Mucosa of rectum (tissue), 2 donors: ENCODE data around the gene HRH1.
"Not testable (repeated sequence)": the region's sequence is repeated elsewhere in the genome, so short reads cannot be mapped to it uniquely, and the experiment has no call there.

ENCODE experiments used
- H3K27ac ChIP-seq, 2 donors: one replicate each; pipeline ENCODE4 v1.7.0; 2013; ENCODE audit warnings: inconsistent platforms in 2 of 2, low read depth in 2 of 2, low read length in 2 of 2
- H3K27me3 ChIP-seq, 2 donors: one replicate each; pipeline ENCODE4 v1.7.0; 2013; ENCODE audit warnings: low read length in 2 of 2; ENCODE audit not compliant: control insufficient read depth in 2 of 2, insufficient read depth in 2 of 2
- H3K36me3 ChIP-seq, 2 donors: one replicate each; pipeline ENCODE4 v1.7.0; 2013; ENCODE audit warnings: low read length in 2 of 2; ENCODE audit not compliant: control insufficient read depth in 2 of 2, insufficient read depth in 2 of 2
- H3K4me1 ChIP-seq, 2 donors: one replicate each; pipeline ENCODE4 v1.7.0; 2013; ENCODE audit warnings: low read length in 2 of 2, mild to moderate bottlenecking in 1 of 2; ENCODE audit not compliant: control insufficient read depth in 2 of 2, insufficient read depth in 2 of 2
- H3K4me3 ChIP-seq, 2 donors: one replicate each; pipeline ENCODE4 v1.7.0; 2013; ENCODE audit warnings: low read length in 2 of 2
- H3K9ac ChIP-seq, 2 donors: one replicate each; pipeline ENCODE4 v1.7.0; 2013; ENCODE audit warnings: low read length in 2 of 2, low read depth in 1 of 2, mild to moderate bottlenecking in 1 of 2
- H3K9me3 ChIP-seq, 2 donors: one replicate each; pipeline ENCODE4 v1.7.0; 2013; ENCODE audit warnings: low read length in 2 of 2; ENCODE audit not compliant: control insufficient read depth in 2 of 2
- donor health status: healthy.
- donor health status: Normal muscosa, but diverticular disease.

The HRH1 gene

GRCh38 chr3:11155341-11156025, 1.2 kb downstream of the HRH1 start:
- Histone ChIP-seq H3K9me3 (no peaks in the 10 kb centered on the region), H3K4me3 (peak overlapping the region; percentile 55 to 73), H3K9ac (peak overlapping the region in 1 of 2 donors; percentile 48), H3K27ac (peak overlapping the region in 1 of 2 donors; percentile 43), H3K4me1 (peaks cover 12% of the 10 kb centered on the region in 2 donors), H3K36me3 (no peaks in the 10 kb centered on the region), H3K27me3 (peaks cover 9 to 16% of the 10 kb centered on the region in 2 donors)

GRCh38 chr3:11156026-11156410, 1.7 kb downstream of the HRH1 start:
- Histone ChIP-seq H3K4me3 (no peak overlapping the region), H3K36me3 (no peaks in the 10 kb centered on the region), H3K9me3 (no peaks in the 10 kb centered on the region), H3K4me1 (peaks cover 12% of the 10 kb centered on the region in 2 donors), H3K27me3 (peaks cover 9 to 16% of the 10 kb centered on the region in 2 donors), H3K27ac (no peak overlapping the region), H3K9ac (no peak overlapping the region)

- Histone ChIP-seq H3K4me3 (no peak overlapping the region), H3K27ac (no peak overlapping the region), H3K9me3 (no peaks in the 10 kb centered on the region), H3K36me3 (no peaks in the 10 kb centered on the region), H3K27me3 (peaks cover 9 to 16% of the 10 kb centered on the region in 2 donors), H3K4me1 (peaks cover 12% of the 10 kb centered on the region in 2 donors), H3K9ac (no peak overlapping the region)
Measured at GRCh38 chr3:11157421-11157820, 3.1 kb downstream of the HRH1 start.

- Histone ChIP-seq H3K36me3 (no peaks in the 10 kb centered on the region), H3K27ac (no peak overlapping the region), H3K4me1 (peaks cover 10 to 12% of the 10 kb centered on the region in 2 donors), H3K4me3 (no peak overlapping the region), H3K9me3 (no peaks in the 10 kb centered on the region), H3K27me3 (peaks cover 9 to 16% of the 10 kb centered on the region in 2 donors), H3K9ac (no peak overlapping the region)
Measured at GRCh38 chr3:11159421-11159904, 5.2 kb downstream of the HRH1 start.

- Histone ChIP-seq H3K9ac (no peak overlapping the region), H3K4me1 (peaks cover 0 to 2% of the 10 kb centered on the region in 2 donors), H3K27me3 (peaks cover 0 to under 1% of the 10 kb centered on the region in 2 donors), H3K27ac (no peak overlapping the region), H3K9me3 (no peaks in the 10 kb centered on the region), H3K4me3 (no peak overlapping the region), H3K36me3 (no peaks in the 10 kb centered on the region)
Measured at GRCh38 chr3:11161666-11162065, 7.4 kb downstream of the HRH1 start.

- Histone ChIP-seq H3K9me3 (no peaks in the 10 kb centered on the region), H3K9ac (no peak overlapping the region), H3K27ac (no peak overlapping the region), H3K27me3 (no peaks in the 10 kb centered on the region), H3K4me3 (no peak overlapping the region), H3K4me1 (peaks cover 0 to 2% of the 10 kb centered on the region in 2 donors), H3K36me3 (no peaks in the 10 kb centered on the region)
Measured at GRCh38 chr3:11162401-11163345, 8.4 kb downstream of the HRH1 start.

- no peaks in the 10 kb centered on the region for H3K36me3 ChIP-seq
- no peaks in the 10 kb centered on the region for H3K27me3 ChIP-seq
- H3K9ac ChIP-seq = no peak overlapping the region
- no peaks in the 10 kb centered on the region for H3K9me3 ChIP-seq
- no peak overlapping the region for H3K27ac ChIP-seq
- H3K4me1 ChIP-seq = peaks cover 0 to 1% of the 10 kb centered on the region in 2 donors
- H3K4me3 ChIP-seq = no peak overlapping the region
Measured at GRCh38 chr3:11164607-11165006, 10.3 kb downstream of the HRH1 start.

GRCh38 chr3:11165476-11165875, 11.2 kb downstream of the HRH1 start:
- no peaks in the 10 kb centered on the region for H3K36me3 ChIP-seq
- H3K9ac ChIP-seq = no peak overlapping the region
- no peaks in the 10 kb centered on the region for H3K9me3 ChIP-seq
- no peaks in the 10 kb centered on the region for H3K4me1 ChIP-seq
- H3K4me3 ChIP-seq = no peak overlapping the region
- no peak overlapping the region for H3K27ac ChIP-seq
- no peaks in the 10 kb centered on the region for H3K27me3 ChIP-seq

GRCh38 chr3:11166807-11167400, 12.6 kb downstream of the HRH1 start:
- H3K27ac ChIP-seq, H3K27me3 ChIP-seq, H3K9ac ChIP-seq, H3K4me1 ChIP-seq, H3K36me3 ChIP-seq, H3K4me3 ChIP-seq, H3K9me3 ChIP-seq: not testable (repeated sequence)

GRCh38 chr3:11167590-11167989, 13.3 kb downstream of the HRH1 start:
- H3K4me3 ChIP-seq = no peak overlapping the region
- H3K27ac ChIP-seq = no peak overlapping the region
- no peak overlapping the region for H3K9ac ChIP-seq
- no peaks in the 10 kb centered on the region for H3K9me3 ChIP-seq
- no peaks in the 10 kb centered on the region for H3K4me1 ChIP-seq
- H3K36me3 ChIP-seq = no peaks in the 10 kb centered on the region
- no peaks in the 10 kb centered on the region for H3K27me3 ChIP-seq
